ENCODE results near the gene EBP.

Gene EBP

GRCh38 chrX:48477960-48478755, 43.5 kb upstream of the EBP start:
- H3K27me3 ChIP-seq (replicated peaks; ENCODE audit: control insufficient read depth, insufficient read depth, low read length, poor library complexity, severe bottlenecking) = no peaks in the 10 kb centered on the region
- no peak for DNase-seq
- peaks cover 8% of the 10 kb centered on the region for H3K4me1 ChIP-seq (ENCODE audit: control insufficient read depth, insufficient read depth, low read length, poor library complexity, severe bottlenecking)
- H3K9me3 ChIP-seq (ENCODE audit: control insufficient read depth, low read length) = no peaks in the 10 kb centered on the region
- H3K4me3 ChIP-seq (ENCODE audit: insufficient read depth, low read depth, low read length, poor library complexity, severe bottlenecking) = no peak overlapping the region
- H3K27ac ChIP-seq (ENCODE audit: insufficient read depth, low read length, poor library complexity, severe bottlenecking) = no peak overlapping the region
- peaks cover 19% of the 10 kb centered on the region for H3K36me3 ChIP-seq (ENCODE audit: control insufficient read depth, insufficient read depth, low read length)

GRCh38 chrX:48478806-48479205, 42.8 kb upstream of the EBP start:
- Histone ChIP-seq H3K4me3 (ENCODE audit: insufficient read depth, low read depth, low read length, poor library complexity, severe bottlenecking) (no peak overlapping the region), H3K36me3 (ENCODE audit: control insufficient read depth, insufficient read depth, low read length) (peaks cover 19% of the 10 kb centered on the region), H3K27ac (ENCODE audit: insufficient read depth, low read length, poor library complexity, severe bottlenecking) (no peak overlapping the region), H3K4me1 (ENCODE audit: control insufficient read depth, insufficient read depth, low read length, poor library complexity, severe bottlenecking) (peaks cover 8% of the 10 kb centered on the region), H3K27me3 (replicated peaks; ENCODE audit: control insufficient read depth, insufficient read depth, low read length, poor library complexity, severe bottlenecking) (no peaks in the 10 kb centered on the region), H3K9me3 (ENCODE audit: control insufficient read depth, low read length) (no peaks in the 10 kb centered on the region)
- DNase-seq = no peak

- DNase-seq = no peak
- H3K9me3 ChIP-seq (ENCODE audit: control insufficient read depth, low read length) = no peaks in the 10 kb centered on the region
- no peaks in the 10 kb centered on the region for H3K27me3 ChIP-seq (replicated peaks; ENCODE audit: control insufficient read depth, insufficient read depth, low read length, poor library complexity, severe bottlenecking)
- H3K4me1 ChIP-seq (ENCODE audit: control insufficient read depth, insufficient read depth, low read length, poor library complexity, severe bottlenecking) = peaks cover 8% of the 10 kb centered on the region
- no peak overlapping the region for H3K4me3 ChIP-seq (ENCODE audit: insufficient read depth, low read depth, low read length, poor library complexity, severe bottlenecking)
- H3K27ac ChIP-seq (ENCODE audit: insufficient read depth, low read length, poor library complexity, severe bottlenecking) = no peak overlapping the region
- H3K36me3 ChIP-seq (ENCODE audit: control insufficient read depth, insufficient read depth, low read length) = peaks cover 19% of the 10 kb centered on the region
These were observed 41.5 kb upstream of the EBP start for GRCh38 chrX:48480142-48480541.

GRCh38 chrX:48480583-48480982, 41.0 kb upstream of the EBP start:
- Histone ChIP-seq H3K27me3 (replicated peaks; ENCODE audit: control insufficient read depth, insufficient read depth, low read length, poor library complexity, severe bottlenecking) (no peaks in the 10 kb centered on the region), H3K36me3 (ENCODE audit: control insufficient read depth, insufficient read depth, low read length) (peaks cover 19% of the 10 kb centered on the region), H3K4me3 (ENCODE audit: insufficient read depth, low read depth, low read length, poor library complexity, severe bottlenecking) (no peak overlapping the region), H3K9me3 (ENCODE audit: control insufficient read depth, low read length) (no peaks in the 10 kb centered on the region), H3K4me1 (ENCODE audit: control insufficient read depth, insufficient read depth, low read length, poor library complexity, severe bottlenecking) (peaks cover 8% of the 10 kb centered on the region), H3K27ac (ENCODE audit: insufficient read depth, low read length, poor library complexity, severe bottlenecking) (no peak overlapping the region)
- no peak for DNase-seq

GRCh38 chrX:48482526-48482925, 39.1 kb upstream of the EBP start:
- peaks cover 19% of the 10 kb centered on the region for H3K36me3 ChIP-seq (ENCODE audit: control insufficient read depth, insufficient read depth, low read length)
- H3K9me3 ChIP-seq (ENCODE audit: control insufficient read depth, low read length) = no peaks in the 10 kb centered on the region
- H3K4me3 ChIP-seq (ENCODE audit: insufficient read depth, low read depth, low read length, poor library complexity, severe bottlenecking) = no peak overlapping the region
- H3K4me1 ChIP-seq (ENCODE audit: control insufficient read depth, insufficient read depth, low read length, poor library complexity, severe bottlenecking) = peaks cover 1% of the 10 kb centered on the region
- H3K27me3 ChIP-seq (replicated peaks; ENCODE audit: control insufficient read depth, insufficient read depth, low read length, poor library complexity, severe bottlenecking) = no peaks in the 10 kb centered on the region
- DNase-seq = no peak
- H3K27ac ChIP-seq (ENCODE audit: insufficient read depth, low read length, poor library complexity, severe bottlenecking) = no peak overlapping the region

- no peaks in the 10 kb centered on the region for H3K36me3 ChIP-seq (ENCODE audit: control insufficient read depth, insufficient read depth, low read length)
- no peak overlapping the region for H3K27ac ChIP-seq (ENCODE audit: insufficient read depth, low read length, poor library complexity, severe bottlenecking)
- no peak for DNase-seq
- H3K4me1 ChIP-seq (ENCODE audit: control insufficient read depth, insufficient read depth, low read length, poor library complexity, severe bottlenecking) = no peaks in the 10 kb centered on the region
- no peak overlapping the region for H3K4me3 ChIP-seq (ENCODE audit: insufficient read depth, low read depth, low read length, poor library complexity, severe bottlenecking)
- no peaks in the 10 kb centered on the region for H3K27me3 ChIP-seq (replicated peaks; ENCODE audit: control insufficient read depth, insufficient read depth, low read length, poor library complexity, severe bottlenecking)
- no peaks in the 10 kb centered on the region for H3K9me3 ChIP-seq (ENCODE audit: control insufficient read depth, low read length)
These were observed 34.2 kb upstream of the EBP start for GRCh38 chrX:48487362-48487798.

- Histone ChIP-seq H3K36me3 (ENCODE audit: control insufficient read depth, insufficient read depth, low read length) (no peaks in the 10 kb centered on the region), H3K27me3 (replicated peaks; ENCODE audit: control insufficient read depth, insufficient read depth, low read length, poor library complexity, severe bottlenecking) (no peaks in the 10 kb centered on the region), H3K27ac (ENCODE audit: insufficient read depth, low read length, poor library complexity, severe bottlenecking) (no peak overlapping the region), H3K9me3 (ENCODE audit: control insufficient read depth, low read length) (no peaks in the 10 kb centered on the region), H3K4me1 (ENCODE audit: control insufficient read depth, insufficient read depth, low read length, poor library complexity, severe bottlenecking) (no peaks in the 10 kb centered on the region), H3K4me3 (ENCODE audit: insufficient read depth, low read depth, low read length, poor library complexity, severe bottlenecking) (no peak overlapping the region)
- DNase-seq = no peak
These were observed 33.6 kb upstream of the EBP start for GRCh38 chrX:48488034-48488433.

GRCh38 chrX:48489296-48489695, 32.3 kb upstream of the EBP start:
- Histone ChIP-seq H3K4me3 (ENCODE audit: insufficient read depth, low read depth, low read length, poor library complexity, severe bottlenecking) (no peak overlapping the region), H3K9me3 (ENCODE audit: control insufficient read depth, low read length) (no peaks in the 10 kb centered on the region), H3K36me3 (ENCODE audit: control insufficient read depth, insufficient read depth, low read length) (no peaks in the 10 kb centered on the region), H3K27ac (ENCODE audit: insufficient read depth, low read length, poor library complexity, severe bottlenecking) (no peak overlapping the region), H3K4me1 (ENCODE audit: control insufficient read depth, insufficient read depth, low read length, poor library complexity, severe bottlenecking) (no peaks in the 10 kb centered on the region), H3K27me3 (replicated peaks; ENCODE audit: control insufficient read depth, insufficient read depth, low read length, poor library complexity, severe bottlenecking) (no peaks in the 10 kb centered on the region)
- DNase-seq = no peak

- H3K27ac ChIP-seq (ENCODE audit: insufficient read depth, low read length, poor library complexity, severe bottlenecking) = no peak overlapping the region
- no peaks in the 10 kb centered on the region for H3K36me3 ChIP-seq (ENCODE audit: control insufficient read depth, insufficient read depth, low read length)
- no peak for DNase-seq
- H3K4me1 ChIP-seq (ENCODE audit: control insufficient read depth, insufficient read depth, low read length, poor library complexity, severe bottlenecking) = no peaks in the 10 kb centered on the region
- H3K4me3 ChIP-seq (ENCODE audit: insufficient read depth, low read depth, low read length, poor library complexity, severe bottlenecking) = no peak overlapping the region
- H3K9me3 ChIP-seq (ENCODE audit: control insufficient read depth, low read length) = no peaks in the 10 kb centered on the region
- no peaks in the 10 kb centered on the region for H3K27me3 ChIP-seq (replicated peaks; ENCODE audit: control insufficient read depth, insufficient read depth, low read length, poor library complexity, severe bottlenecking)
These were observed 31.7 kb upstream of the EBP start for GRCh38 chrX:48489892-48490291.

GRCh38 chrX:48490661-48491060, 30.9 kb upstream of the EBP start:
- H3K4me1 ChIP-seq (ENCODE audit: control insufficient read depth, insufficient read depth, low read length, poor library complexity, severe bottlenecking) = no peaks in the 10 kb centered on the region
- H3K27ac ChIP-seq (ENCODE audit: insufficient read depth, low read length, poor library complexity, severe bottlenecking) = no peak overlapping the region
- no peaks in the 10 kb centered on the region for H3K36me3 ChIP-seq (ENCODE audit: control insufficient read depth, insufficient read depth, low read length)
- no peak for DNase-seq
- no peak overlapping the region for H3K4me3 ChIP-seq (ENCODE audit: insufficient read depth, low read depth, low read length, poor library complexity, severe bottlenecking)
- H3K27me3 ChIP-seq (replicated peaks; ENCODE audit: control insufficient read depth, insufficient read depth, low read length, poor library complexity, severe bottlenecking) = no peaks in the 10 kb centered on the region
- H3K9me3 ChIP-seq (ENCODE audit: control insufficient read depth, low read length) = no peaks in the 10 kb centered on the region
